Measurements from ENCODE around the gene HOXA13.

The HOXA13 gene

GRCh38 chr7:27209933-27210440 is 10.1 kb upstream of the HOXA13 start:
- TF ChIP-seq EZH2phosphoT487 (IDR thresholded peaks at IDR 0.05; ENCODE audit: low read depth): no peak
- TF ChIP-seq, protein P1, sequence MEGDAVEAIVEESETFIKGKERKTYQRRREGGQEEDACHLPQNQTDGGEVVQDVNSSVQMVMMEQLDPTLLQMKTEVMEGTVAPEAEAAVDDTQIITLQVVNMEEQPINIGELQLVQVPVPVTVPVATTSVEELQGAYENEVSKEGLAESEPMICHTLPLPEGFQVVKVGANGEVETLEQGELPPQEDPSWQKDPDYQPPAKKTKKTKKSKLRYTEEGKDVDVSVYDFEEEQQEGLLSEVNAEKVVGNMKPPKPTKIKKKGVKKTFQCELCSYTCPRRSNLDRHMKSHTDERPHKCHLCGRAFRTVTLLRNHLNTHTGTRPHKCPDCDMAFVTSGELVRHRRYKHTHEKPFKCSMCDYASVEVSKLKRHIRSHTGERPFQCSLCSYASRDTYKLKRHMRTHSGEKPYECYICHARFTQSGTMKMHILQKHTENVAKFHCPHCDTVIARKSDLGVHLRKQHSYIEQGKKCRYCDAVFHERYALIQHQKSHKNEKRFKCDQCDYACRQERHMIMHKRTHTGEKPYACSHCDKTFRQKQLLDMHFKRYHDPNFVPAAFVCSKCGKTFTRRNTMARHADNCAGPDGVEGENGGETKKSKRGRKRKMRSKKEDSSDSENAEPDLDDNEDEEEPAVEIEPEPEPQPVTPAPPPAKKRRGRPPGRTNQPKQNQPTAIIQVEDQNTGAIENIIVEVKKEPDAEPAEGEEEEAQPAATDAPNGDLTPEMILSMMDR (IDR thresholded peaks at IDR 0.05; ENCODE audit: low read depth, low read length): no peak
- Histone ChIP-seq H3K36me3 (replicated peaks; ENCODE audit: low read depth, low read length) (no peaks in the 10 kb centered on the region), H3K4me1 (ENCODE audit: low read length) (no peaks in the 10 kb centered on the region), H3K79me2 (ENCODE audit: low read length) (no peaks in the 10 kb centered on the region), H3K27me3 (ENCODE audit: low read depth, low read length) (no peaks in the 10 kb centered on the region), H4K20me1 (ENCODE audit: insufficient read depth, low read length) (no peaks in the 10 kb centered on the region), H3K9me3 (ENCODE audit: insufficient read depth, low read length) (no peaks in the 10 kb centered on the region), H3K9ac (ENCODE audit: low read length) (no peak overlapping the region), H2AFZ (ENCODE audit: low read depth, low read length) (no peak overlapping the region), H3K4me3 (ENCODE audit: low read length) (no peak overlapping the region), H3K4me2 (ENCODE audit: low read length) (no peak overlapping the region), H3K27ac (ENCODE audit: low read length) (no peak overlapping the region)

GRCh38 chr7:27208998-27209397 is 9.1 kb upstream of the HOXA13 start:
- TF ChIP-seq, protein P1 (IDR thresholded peaks at IDR 0.05; ENCODE audit: low read depth, low read length): no peak
- no peak for TF ChIP-seq EZH2phosphoT487 (IDR thresholded peaks at IDR 0.05; ENCODE audit: low read depth)
- H2AFZ ChIP-seq (ENCODE audit: low read depth, low read length): no peak overlapping the region
- no peaks in the 10 kb centered on the region for H3K9me3 ChIP-seq (ENCODE audit: insufficient read depth, low read length)
- no peak overlapping the region for H3K27ac ChIP-seq (ENCODE audit: low read length)
- no peaks in the 10 kb centered on the region for H3K36me3 ChIP-seq (replicated peaks; ENCODE audit: low read depth, low read length)
- no peaks in the 10 kb centered on the region for H3K27me3 ChIP-seq (ENCODE audit: low read depth, low read length)
- H3K4me3 ChIP-seq (ENCODE audit: low read length): no peak overlapping the region
- H3K4me2 ChIP-seq (ENCODE audit: low read length): no peak overlapping the region
- no peaks in the 10 kb centered on the region for H3K4me1 ChIP-seq (ENCODE audit: low read length)
- no peaks in the 10 kb centered on the region for H4K20me1 ChIP-seq (ENCODE audit: insufficient read depth, low read length)
- H3K79me2 ChIP-seq (ENCODE audit: low read length): no peaks in the 10 kb centered on the region
- H3K9ac ChIP-seq (ENCODE audit: low read length): no peak overlapping the region

GRCh38 chr7:27207348-27207985 is 7.6 kb upstream of the HOXA13 start:
- H3K9me3 ChIP-seq (ENCODE audit: insufficient read depth, low read length): no peaks in the 10 kb centered on the region
- H3K4me2 ChIP-seq (ENCODE audit: low read length): no peak overlapping the region
- no peak overlapping the region for H3K9ac ChIP-seq (ENCODE audit: low read length)
- no peaks in the 10 kb centered on the region for H3K27me3 ChIP-seq (ENCODE audit: low read depth, low read length)
- no peak overlapping the region for H2AFZ ChIP-seq (ENCODE audit: low read depth, low read length)
- TF ChIP-seq EZH2phosphoT487 (IDR thresholded peaks at IDR 0.05; ENCODE audit: low read depth): no peak
- TF ChIP-seq, protein P1 (IDR thresholded peaks at IDR 0.05; ENCODE audit: low read depth, low read length): no peak
- H3K4me3 ChIP-seq (ENCODE audit: low read length): no peak overlapping the region
- H3K79me2 ChIP-seq (ENCODE audit: low read length): no peaks in the 10 kb centered on the region
- no peaks in the 10 kb centered on the region for H3K36me3 ChIP-seq (replicated peaks; ENCODE audit: low read depth, low read length)
- H3K4me1 ChIP-seq (ENCODE audit: low read length): no peaks in the 10 kb centered on the region
- H4K20me1 ChIP-seq (ENCODE audit: insufficient read depth, low read length): no peaks in the 10 kb centered on the region
- no peak overlapping the region for H3K27ac ChIP-seq (ENCODE audit: low read length)

- H3K9me3 ChIP-seq (ENCODE audit: insufficient read depth, low read length): no peaks in the 10 kb centered on the region
- no peak overlapping the region for H3K27ac ChIP-seq (ENCODE audit: low read length)
- H2AFZ ChIP-seq (ENCODE audit: low read depth, low read length): no peak overlapping the region
- no peaks in the 10 kb centered on the region for H3K36me3 ChIP-seq (replicated peaks; ENCODE audit: low read depth, low read length)
- peaks cover 14% of the 10 kb centered on the region for H3K4me1 ChIP-seq (ENCODE audit: low read length)
- H3K4me2 ChIP-seq (ENCODE audit: low read length): no peak overlapping the region
- H3K4me3 ChIP-seq (ENCODE audit: low read length): no peak overlapping the region
- H3K27me3 ChIP-seq (ENCODE audit: low read depth, low read length): no peaks in the 10 kb centered on the region
- no peak overlapping the region for H3K9ac ChIP-seq (ENCODE audit: low read length)
- no peaks in the 10 kb centered on the region for H3K79me2 ChIP-seq (ENCODE audit: low read length)
- no peak for TF ChIP-seq EZH2phosphoT487 (IDR thresholded peaks at IDR 0.05; ENCODE audit: low read depth)
- TF ChIP-seq, protein P1 (IDR thresholded peaks at IDR 0.05; ENCODE audit: low read depth, low read length): no peak
- H4K20me1 ChIP-seq (ENCODE audit: insufficient read depth, low read length): no peaks in the 10 kb centered on the region
Measured at GRCh38 chr7:27205325-27206280, 5.7 kb upstream of the HOXA13 start.
